Suppressor macrophage (primary cell): Measurements from ENCODE around the gene BCL11B.
"Not testable (repeated sequence)": the region's sequence is repeated elsewhere in the genome, so short reads cannot be mapped to it uniquely, and the experiment has no call there.

Source experiments
- DNase-seq, 4 experiments: peaks; one replicate each; pipeline ENCODE4 v3.0.0-alpha.2; 2020 to 2022

BCL11B gene

GRCh38 chr14:99194736-99195135 is 77.3 kb downstream of the BCL11B start:
- DNase-seq, result no peak

GRCh38 chr14:99194136-99194535 is 77.9 kb downstream of the BCL11B start:
- no peak for DNase-seq

GRCh38 chr14:99192830-99193229 is 79.2 kb downstream of the BCL11B start:
- DNase-seq, result no peak

- DNase-seq, result peak; percentile 4 to 23 (median 16)
Measured at GRCh38 chr14:99192028-99192621, 79.9 kb downstream of the BCL11B start.

GRCh38 chr14:99191395-99192027 is 80.5 kb downstream of the BCL11B start:
- DNase-seq, result no peak

GRCh38 chr14:99190696-99191394 is 81.2 kb downstream of the BCL11B start:
- DNase-seq, result peak; percentile 12 to 21 (median 16)

GRCh38 chr14:99189201-99189801 is 82.7 kb downstream of the BCL11B start:
- DNase-seq, result no peak

GRCh38 chr14:99188731-99189191 is 83.2 kb downstream of the BCL11B start:
- DNase-seq, result no peak

GRCh38 chr14:99187858-99188257 is 84.1 kb downstream of the BCL11B start:
- no peak for DNase-seq

GRCh38 chr14:99186956-99187690 is 84.9 kb downstream of the BCL11B start:
- DNase-seq, result no peak

- DNase-seq, result not testable (repeated sequence)
Measured at GRCh38 chr14:99186336-99186735, 85.7 kb downstream of the BCL11B start.

GRCh38 chr14:99185436-99186068 is 86.4 kb downstream of the BCL11B start:
- DNase-seq, result no peak

GRCh38 chr14:99183716-99184115 is 88.3 kb downstream of the BCL11B start:
- no peak for DNase-seq

GRCh38 chr14:99183311-99183710 is 88.7 kb downstream of the BCL11B start:
- DNase-seq, result no peak

- DNase-seq, result no peak
Measured at GRCh38 chr14:99182548-99183250, 89.3 kb downstream of the BCL11B start.

GRCh38 chr14:99181804-99182520 is 90.0 kb downstream of the BCL11B start:
- no peak for DNase-seq

GRCh38 chr14:99181241-99181640 is 90.8 kb downstream of the BCL11B start:
- DNase-seq, result no peak

GRCh38 chr14:99179946-99180345 is 92.1 kb downstream of the BCL11B start:
- DNase-seq, result no peak

- no peak for DNase-seq
Measured at GRCh38 chr14:99179506-99179905, 92.5 kb downstream of the BCL11B start.

- peak in 1 of 4 experiments; percentile 7 for DNase-seq
Measured at GRCh38 chr14:99177886-99178835, 93.8 kb downstream of the BCL11B start.
